CD4-positive, CD25-positive, alpha-beta regulatory T cell (primary cell): ENCODE results near the gene SLFN12. TPM values are rescaled to one million over a fixed set of nuclear protein-coding genes. Genes with fewer than 3 reads are reported as not detected.

Experiments
- ATAC-seq, 2 donors: fragments of 150-1000 bp; cut with Tn5 transposase; one replicate each; pipeline ENCODE4 v1.10.0; 2021; ENCODE audit warnings: low read depth in 2 of 2, moderate number of reproducible peaks in 2 of 2, moderate library complexity in 1 of 2
- DNase-seq, 3 donors: peaks; one replicate each; pipeline versions ENCODE4 v3.0.0 to v3.0.0-alpha.2; 2012 to 2022; ENCODE audit warnings: mixed read lengths in 1 of 3
- H3K27ac ChIP-seq: one replicate; pipeline ENCODE4 v1.7.0; 2013; ENCODE audit warnings: mild to moderate bottlenecking, low read length; ENCODE audit not compliant: insufficient read depth, poor library complexity, severe bottlenecking
- H3K27me3 ChIP-seq: one replicate; pipeline ENCODE4 v1.7.0; 2013; ENCODE audit warnings: low read length; ENCODE audit not compliant: control insufficient read depth, insufficient read depth
- H3K36me3 ChIP-seq: one replicate; pipeline ENCODE4 v1.7.0; 2013; ENCODE audit warnings: mild to moderate bottlenecking, low read length, moderate library complexity; ENCODE audit not compliant: control insufficient read depth, insufficient read depth
- H3K4me1 ChIP-seq: 2 replicates; pipeline ENCODE4 v1.7.0; 2013; ENCODE audit warnings: mild to moderate bottlenecking, low read length; ENCODE audit not compliant: insufficient read depth, control insufficient read depth, poor library complexity, severe bottlenecking
- H3K4me3 ChIP-seq: one replicate; pipeline ENCODE4 v1.7.0; 2013; ENCODE audit warnings: low read depth, mild to moderate bottlenecking, low read length, moderate library complexity
- H3K9me3 ChIP-seq, 2 experiments: 1 replicate in 1 of 2; 2 replicates in 1 of 2; pipeline ENCODE4 v1.7.0; 2013; ENCODE audit warnings: low read length in 2 of 2, mild to moderate bottlenecking in 1 of 2, moderate library complexity in 1 of 2; ENCODE audit not compliant: control insufficient read depth in 2 of 2
- H3K27ac Mint-ChIP-seq, 3 donors: one replicate each; pipeline ENCODE4 v1.8.0; 2020 to 2022; ENCODE audit warnings: mild to moderate bottlenecking in 3 of 3, mixed read lengths in 3 of 3, moderate library complexity in 2 of 3
- H3K27me3 Mint-ChIP-seq: one replicate; pipeline ENCODE4 v1.8.0; 2022; ENCODE audit warnings: mild to moderate bottlenecking, mixed read lengths
- H3K36me3 Mint-ChIP-seq: one replicate; pipeline ENCODE4 v1.8.0; 2020; ENCODE audit warnings: mixed read lengths
- H3K4me1 Mint-ChIP-seq, 4 donors: one replicate each; pipeline ENCODE4 v1.8.0; 2020 to 2022; ENCODE audit warnings: mixed read lengths in 4 of 4, mild to moderate bottlenecking in 1 of 4
- H3K4me3 Mint-ChIP-seq, 4 donors: one replicate each; pipeline ENCODE4 v1.8.0; 2020 to 2022; ENCODE audit warnings: mild to moderate bottlenecking in 4 of 4, mixed read lengths in 4 of 4, moderate library complexity in 3 of 4
- H3K9me3 Mint-ChIP-seq, 7 donors: one replicate each; pipeline ENCODE4 v1.8.0; 2020 to 2022; ENCODE audit warnings: mixed read lengths in 7 of 7, mild to moderate bottlenecking in 3 of 7, moderate library complexity in 2 of 7
- polyA plus RNA-seq, 4 donors: library from polyadenylated mRNA; unstranded; fragments of 300-500 nt; fragmentation: Illumina TruSeq; gene quantifications; one replicate each; pipeline ENCODE4 v1.2.3, GENCODE V29; 2021
- total RNA-seq: library from RNA; stranded (reverse); gene quantifications from one replicate; pipeline ENCODE4 v1.2.3, GENCODE V29; 2022

Gene SLFN12
- total and polyA plus RNA-seq, 5 donors from 2014 or later, result 2.6 to 7.0 (median 3.1) TPM

GRCh38 chr17:35368081-35368830 is 64.0 kb downstream of the SLFN12 start:
- peak; percentile 91 to 94 for ATAC-seq
- Mint-ChIP-seq H3K36me3 (peaks cover 34% of the 10 kb centered on the region), H3K27me3 (no peaks in the 10 kb centered on the region), H3K4me1 (peaks cover 41 to 69% (median 47%) of the 10 kb centered on the region in 4 donors), H3K27ac (peak overlapping the region; percentile 87 to 94 (median 89)), H3K4me3 (peak overlapping the region in 3 of 4 donors; percentile 63 to 73 (median 65)), H3K9me3 (peaks cover 0 to 10% (median 4%) of the 10 kb centered on the region in 7 donors)
- Histone ChIP-seq H3K27me3 (no peaks in the 10 kb centered on the region), H3K4me3 (peak overlapping the region; percentile 69), H3K27ac (peak overlapping the region; percentile 68), H3K36me3 (peaks cover 16% of the 10 kb centered on the region), H3K4me1 (peaks cover 28% of the 10 kb centered on the region), H3K9me3 (peaks cover 0 to 5% of the 10 kb centered on the region in 2 experiments)
- DNase-seq, result peak; percentile 26 to 87 (median 61)

GRCh38 chr17:35361027-35361426 is 71.3 kb downstream of the SLFN12 start:
- H3K36me3 Mint-ChIP-seq, result peaks cover 56% of the 10 kb centered on the region
- H3K36me3 ChIP-seq, result peaks cover 53% of the 10 kb centered on the region
- no peaks in the 10 kb centered on the region for H3K4me1 ChIP-seq
- H3K4me3 Mint-ChIP-seq, result no peak overlapping the region
- ATAC-seq, result no peak
- no peak overlapping the region for H3K4me3 ChIP-seq
- H3K9me3 Mint-ChIP-seq, result no peaks in the 10 kb centered on the region
- H3K27me3 Mint-ChIP-seq, result no peaks in the 10 kb centered on the region
- no peak for DNase-seq
- peak overlapping the region in 2 of 3 donors; percentile 14 to 69 for H3K27ac Mint-ChIP-seq
- H3K4me1 Mint-ChIP-seq, result peaks cover 29 to 38% (median 30%) of the 10 kb centered on the region in 4 donors
- no peaks in the 10 kb centered on the region for H3K27me3 ChIP-seq
- H3K27ac ChIP-seq, result no peak overlapping the region
- H3K9me3 ChIP-seq, result no peaks in the 10 kb centered on the region

Other genes with a start within 250 kb of the SLFN12 start
- not detected for gene SLC35G3, start 238.1 kb downstream of the SLFN12 start, total RNA-seq
- under 1 TPM; 0.08 to 0.19 (median 0.13) TPM for gene SLC35G3, start 238.1 kb downstream of the SLFN12 start, polyA plus RNA-seq
- 221 TPM for gene SLFN5, start 189.4 kb downstream of the SLFN12 start, total RNA-seq
- gene SLFN5, start 189.4 kb downstream of the SLFN12 start, polyA plus RNA-seq, result 100 to 1,000 TPM; 122 to 219 (median 162) TPM
- 61.9 TPM for gene SLFN11, start 58.9 kb downstream of the SLFN12 start, total RNA-seq
- 10 to 100 TPM; 10.1 to 18.0 (median 11.2) TPM for gene SLFN11, start 58.9 kb downstream of the SLFN12 start, polyA plus RNA-seq
- gene SLFN13, start 16.3 kb upstream of the SLFN12 start, total RNA-seq, result 25.5 TPM
- 1 to 10 TPM; 4.9 to 6.2 (median 5.1) TPM for gene SLFN13, start 16.3 kb upstream of the SLFN12 start, polyA plus RNA-seq
- 105 TPM for gene SLFN12L, start 105.2 kb upstream of the SLFN12 start, total RNA-seq
- gene SLFN12L, start 105.2 kb upstream of the SLFN12 start, polyA plus RNA-seq, result 10 to 100 TPM; 12.7 to 14.6 (median 13.4) TPM
- gene SLFN14, start 128.3 kb upstream of the SLFN12 start, total RNA-seq, result 0.57 TPM
- under 1 TPM in 1 of 4 donors, not detected in 3; 0.17 TPM for gene SLFN14, start 128.3 kb upstream of the SLFN12 start, polyA plus RNA-seq
- gene PEX12, start 146.1 kb upstream of the SLFN12 start, total RNA-seq, result 3.1 TPM
- gene PEX12, start 146.1 kb upstream of the SLFN12 start, polyA plus RNA-seq, result 1 to 10 TPM; 1.1 to 3.4 (median 1.6) TPM
- gene AP2B1, start 154.8 kb upstream of the SLFN12 start, total RNA-seq, result 133 TPM
- gene AP2B1, start 154.8 kb upstream of the SLFN12 start, polyA plus RNA-seq, result 10 to 100 TPM; 59.8 to 89.2 (median 74.4) TPM